Upper lobe of left lung (tissue), 6 donors: ENCODE results near the gene UBE2F. TPM values are rescaled to one million over a fixed set of nuclear protein-coding genes. Genes with fewer than 3 reads are reported as not detected.
"Not testable (repeated sequence)": the region's sequence is repeated elsewhere in the genome, so short reads cannot be mapped to it uniquely, and the experiment has no call there.

ENCODE experiments used
- ATAC-seq, 2 donors: fragments of 200-7000 bp; cut with Tn5 transposase; one replicate each; pipeline ENCODE4 v1.9.1; 2022; ENCODE audit warnings: mild to moderate bottlenecking in 2 of 2, moderate library complexity in 2 of 2; ENCODE audit not compliant: low FRiP score in 2 of 2
- DNase-seq, 2 donors: peaks; one replicate each; pipeline ENCODE4 v3.0.0-alpha.2; 2019 to 2020
- H3K27ac ChIP-seq, 4 donors: fragments of 200-600 bp; sonication (generic); one replicate each; pipeline ENCODE4 v1.5.1; 2016 to 2019
- H3K27me3 ChIP-seq, 4 donors: fragments of 200-600 bp; sonication (generic); one replicate each; pipeline ENCODE4 v1.5.1; 2017 to 2019
- H3K36me3 ChIP-seq, 4 donors: fragments of 200-600 bp; sonication (generic); one replicate each; pipeline ENCODE4 v1.5.1; 2016 to 2019
- H3K4me1 ChIP-seq, 4 donors: fragments of 200-600 bp; sonication (generic); one replicate each; pipeline ENCODE4 v1.5.1; 2018 to 2019
- H3K4me3 ChIP-seq, 4 donors: fragments of 200-600 bp; sonication (generic); one replicate each; pipeline ENCODE4 v1.5.1; 2017 to 2019; ENCODE audit warnings: mild to moderate bottlenecking in 2 of 4, moderate library complexity in 1 of 4
- H3K9me3 ChIP-seq, 4 donors: fragments of 200-600 bp; sonication (generic); one replicate each; pipeline ENCODE4 v1.5.1; 2018 to 2019
- EP300 ChIP-seq, 4 donors: sonication (generic); formaldehyde crosslinking; IDR thresholded peaks; one replicate each; pipeline ENCODE4 v1.5.1; 2017; ENCODE audit warnings: antibody characterized with exemption in 4 of 4, control low read depth in 2 of 4
- POLR2A ChIP-seq, 4 donors: fragments of 450-650 bp; IDR thresholded peaks; one replicate each; pipeline ENCODE4 v1.5.1; 2016 to 2017; ENCODE audit warnings: antibody characterized with exemption in 4 of 4, mild to moderate bottlenecking in 2 of 4
- POLR2AphosphoS5 ChIP-seq, 2 donors: sonication (generic); formaldehyde crosslinking; IDR thresholded peaks; one replicate each; pipeline ENCODE4 v1.5.1; 2017; ENCODE audit warnings: antibody characterized with exemption in 2 of 2
- WGBS, 2 donors: methylation state at CpG; one replicate each; pipeline ENCODE4 v1.1.5; 2017 to 2018; 5-methylcytosine and 5-hydroxymethylcytosine counted together
- total RNA-seq, 6 donors: library from RNA; depleted of rRNA in 4 of 6; stranded (reverse); fragments of >200 nt in 4 of 6; gene quantifications; one replicate each; pipeline versions ENCODE4 v1.1.0 to v1.2.1, GENCODE V29; 2016 to 2021
- TF ChIP-seq, protein P1 (sequence below), 6 experiments: fragments of 450-650 bp in 4 of 6; fragments of 200-600 bp in 2 of 6; sonication (generic) in 2 of 6; IDR thresholded peaks; one replicate each; pipeline ENCODE4 v1.5.1; 2016 to 2019; ENCODE audit warnings: antibody characterized with exemption in 6 of 6
- donor health status: DM: no; HTN: no; CAD: no; lungs with moderate emphysema.
- donor health status: DM: no; HTN: yes; CAD: no; lungs with severe emphysema.

UBE2F gene
- total RNA-seq, 6 donors from 2014 or later: 11.5 to 65.5 (median 39.8) TPM

DNA sequence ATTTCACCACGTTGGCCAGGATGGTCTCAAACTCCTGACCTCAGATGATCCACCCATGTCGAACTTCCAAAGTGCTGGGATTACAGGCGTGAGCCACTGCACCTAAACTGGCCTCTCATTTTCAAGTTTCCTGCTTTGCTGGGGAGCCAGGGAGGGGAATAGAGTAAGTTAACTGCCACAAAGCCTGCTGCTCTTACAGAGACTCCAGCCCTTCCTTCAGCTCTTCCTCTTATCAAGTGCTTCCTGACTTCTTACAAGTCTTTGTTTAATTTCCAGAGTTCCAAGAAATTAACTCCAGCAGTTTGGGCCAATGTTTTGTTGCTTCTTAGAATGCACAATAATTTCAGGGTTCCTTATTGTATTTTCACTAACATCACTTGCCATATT lies 24.3 kb upstream of the UBE2F start:
- no peaks in the 10 kb centered on the region for H3K36me3 ChIP-seq
- DNase-seq: no peak
- 27 to 48% methylated on average over 3 of the region's 3 CpGs for WGBS, 2 donors

DNA sequence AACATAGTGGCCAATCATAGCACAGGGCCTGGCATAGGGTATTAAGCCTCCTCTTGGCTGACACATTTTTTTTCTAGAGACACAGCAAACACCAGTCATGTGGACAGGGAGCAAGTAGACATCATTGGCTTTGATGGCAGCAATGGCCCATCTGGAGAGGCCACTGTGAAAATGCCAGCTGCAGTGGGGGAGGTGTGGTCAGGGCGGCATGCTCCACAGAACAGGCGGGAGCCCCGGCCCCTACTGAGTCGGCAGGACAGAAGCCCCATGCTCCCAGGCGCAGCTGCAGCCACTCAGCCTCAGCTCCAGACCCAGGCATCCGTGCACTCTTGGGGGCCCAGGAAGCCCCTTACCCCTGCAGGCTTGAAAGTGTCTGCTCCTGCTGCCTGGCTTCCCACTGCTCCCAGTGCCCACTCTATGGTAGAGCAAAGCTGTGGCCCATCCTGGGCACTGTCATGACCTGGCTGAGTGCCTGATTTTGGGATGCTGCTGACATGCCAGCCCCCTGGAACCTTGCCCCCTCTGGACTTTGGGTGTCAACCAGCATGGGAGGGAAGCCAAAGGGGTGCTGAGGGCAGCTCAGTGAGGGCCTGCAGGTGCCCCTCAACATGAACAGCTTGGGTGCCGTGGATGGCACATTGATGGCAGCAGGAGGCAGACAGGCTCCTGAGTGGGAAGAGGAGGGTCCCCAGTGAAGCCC lies 23.3 kb upstream of the UBE2F start:
- no peak for DNase-seq
- ATAC-seq: no peak
- WGBS, 2 donors: 100% methylated on average over 1 of the region's 7 CpGs; no CpG with 5 or more reads in 1 of the 2 donors

More for the DNA sequence above, 24.3 kb upstream of the UBE2F start:
- Histone ChIP-seq H3K4me3 (no peak overlapping the region), H3K9me3 (peaks cover 0 to 14% (median 6%) of the 10 kb centered on the region in 4 donors), H3K27me3 (no peaks in the 10 kb centered on the region), H3K4me1 (no peaks in the 10 kb centered on the region), H3K27ac (no peak overlapping the region)
- TF ChIP-seq POLR2AphosphoS5 (IDR thresholded peaks at IDR 0.05): no peak
- no peak for TF ChIP-seq POLR2A (IDR thresholded peaks at IDR 0.05)
- TF ChIP-seq, protein P1, sequence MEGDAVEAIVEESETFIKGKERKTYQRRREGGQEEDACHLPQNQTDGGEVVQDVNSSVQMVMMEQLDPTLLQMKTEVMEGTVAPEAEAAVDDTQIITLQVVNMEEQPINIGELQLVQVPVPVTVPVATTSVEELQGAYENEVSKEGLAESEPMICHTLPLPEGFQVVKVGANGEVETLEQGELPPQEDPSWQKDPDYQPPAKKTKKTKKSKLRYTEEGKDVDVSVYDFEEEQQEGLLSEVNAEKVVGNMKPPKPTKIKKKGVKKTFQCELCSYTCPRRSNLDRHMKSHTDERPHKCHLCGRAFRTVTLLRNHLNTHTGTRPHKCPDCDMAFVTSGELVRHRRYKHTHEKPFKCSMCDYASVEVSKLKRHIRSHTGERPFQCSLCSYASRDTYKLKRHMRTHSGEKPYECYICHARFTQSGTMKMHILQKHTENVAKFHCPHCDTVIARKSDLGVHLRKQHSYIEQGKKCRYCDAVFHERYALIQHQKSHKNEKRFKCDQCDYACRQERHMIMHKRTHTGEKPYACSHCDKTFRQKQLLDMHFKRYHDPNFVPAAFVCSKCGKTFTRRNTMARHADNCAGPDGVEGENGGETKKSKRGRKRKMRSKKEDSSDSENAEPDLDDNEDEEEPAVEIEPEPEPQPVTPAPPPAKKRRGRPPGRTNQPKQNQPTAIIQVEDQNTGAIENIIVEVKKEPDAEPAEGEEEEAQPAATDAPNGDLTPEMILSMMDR (IDR thresholded peaks at IDR 0.05): no peak
- no peak for TF ChIP-seq EP300 (IDR thresholded peaks at IDR 0.05)
- ATAC-seq: no peak

DNA sequence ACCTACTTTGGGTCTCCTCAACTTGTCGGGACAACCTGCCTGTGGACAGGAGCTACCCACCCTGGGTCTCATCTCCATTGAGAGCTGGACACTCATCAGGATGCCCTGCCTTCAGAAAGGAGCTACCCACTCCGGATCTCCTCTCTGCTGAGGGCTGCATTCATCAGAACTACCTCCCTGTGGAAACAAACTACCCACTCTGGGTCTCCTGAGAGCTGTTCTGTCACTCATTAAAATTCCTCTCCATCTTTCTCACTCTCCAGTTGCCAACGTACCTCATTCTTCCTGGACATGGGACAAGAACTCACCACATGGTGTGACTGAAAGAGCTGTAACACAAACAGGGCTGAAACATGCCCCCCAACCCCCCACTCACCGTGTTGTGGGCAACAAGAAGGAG lies 22.5 kb upstream of the UBE2F start:
- Histone ChIP-seq H3K27ac (no peak overlapping the region), H3K27me3 (no peaks in the 10 kb centered on the region), H3K4me1 (no peaks in the 10 kb centered on the region), H3K9me3 (peaks cover 0 to 14% (median 6%) of the 10 kb centered on the region in 4 donors), H3K4me3 (no peak overlapping the region), H3K36me3 (no peaks in the 10 kb centered on the region)
- TF ChIP-seq EP300 (IDR thresholded peaks at IDR 0.05): no peak
- no peak for TF ChIP-seq POLR2A (IDR thresholded peaks at IDR 0.05)
- TF ChIP-seq, protein P1 (IDR thresholded peaks at IDR 0.05): no peak
- no peak for TF ChIP-seq POLR2AphosphoS5 (IDR thresholded peaks at IDR 0.05)
- WGBS, 2 donors: 91 to 93% methylated on average over 4 of the region's 4 CpGs
- DNase-seq: no peak
- no peak for ATAC-seq

More for the DNA sequence above, 23.3 kb upstream of the UBE2F start:
- H3K4me3 ChIP-seq: no peak overlapping the region
- no peak overlapping the region for H3K27ac ChIP-seq
- TF ChIP-seq, protein P1 (IDR thresholded peaks at IDR 0.05): no peak
- TF ChIP-seq POLR2A (IDR thresholded peaks at IDR 0.05) (no peak), POLR2AphosphoS5 (IDR thresholded peaks at IDR 0.05) (no peak), EP300 (IDR thresholded peaks at IDR 0.05) (no peak)
- no peaks in the 10 kb centered on the region for H3K4me1 ChIP-seq
- peaks cover 0 to 14% (median 6%) of the 10 kb centered on the region in 4 donors for H3K9me3 ChIP-seq
- H3K36me3 ChIP-seq: no peaks in the 10 kb centered on the region
- H3K27me3 ChIP-seq: no peaks in the 10 kb centered on the region

DNA sequence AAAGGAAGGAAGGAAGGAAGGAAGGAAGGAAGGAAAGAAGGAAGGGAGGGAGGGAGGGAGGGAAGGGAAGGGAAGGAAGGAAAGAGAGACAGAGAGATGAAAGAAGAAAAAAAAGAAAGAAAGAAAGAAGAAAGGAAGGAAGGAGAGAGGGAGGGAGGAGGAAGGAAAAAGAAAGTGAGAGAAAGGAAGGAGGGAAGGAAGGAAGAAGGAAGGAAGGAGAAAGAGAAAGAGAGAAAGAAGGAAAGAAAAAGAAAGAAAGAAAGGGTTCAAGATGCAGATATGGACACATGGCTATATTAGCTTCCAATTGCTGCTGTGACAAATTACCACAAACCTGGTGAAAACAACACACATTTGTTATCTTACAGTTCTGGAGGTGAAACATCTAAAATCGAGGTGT lies 20.4 kb upstream of the UBE2F start:
- Histone ChIP-seq H3K9me3 (peaks cover 0 to 14% (median 6%) of the 10 kb centered on the region in 4 donors), H3K27ac (no peak overlapping the region), H3K27me3 (no peaks in the 10 kb centered on the region), H3K4me3 (no peak overlapping the region), H3K36me3 (no peaks in the 10 kb centered on the region), H3K4me1 (no peaks in the 10 kb centered on the region)
- DNase-seq (no peak), ATAC-seq (no peak)
- 47 to 67% methylated on average over 1 of the region's 1 CpG for WGBS, 2 donors
- no peak for TF ChIP-seq POLR2AphosphoS5 (IDR thresholded peaks at IDR 0.05)

DNA sequence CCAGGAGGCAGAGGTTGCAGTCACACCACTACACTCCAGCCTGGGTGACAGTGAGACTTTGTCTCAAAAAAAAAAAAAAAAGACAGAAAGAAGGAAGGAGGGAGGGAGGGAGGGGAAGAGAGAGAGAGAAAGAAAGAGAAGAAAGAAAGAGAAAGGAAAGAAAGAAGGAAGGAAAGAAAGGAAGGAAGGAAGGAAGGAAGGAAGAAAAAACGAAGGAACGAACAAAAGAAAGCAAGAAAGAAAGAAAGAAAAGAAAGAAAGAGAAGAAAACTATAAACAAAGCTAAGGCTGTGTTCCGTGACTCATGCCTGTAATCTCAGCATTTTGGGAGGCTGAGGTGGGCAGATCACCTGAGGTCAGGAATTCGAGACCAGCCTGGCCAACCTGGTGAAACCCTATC lies 15.5 kb upstream of the UBE2F start:
- not testable (repeated sequence) for DNase-seq, H3K4me3 ChIP-seq, H3K9me3 ChIP-seq, H3K36me3 ChIP-seq, H3K27ac ChIP-seq, H3K4me1 ChIP-seq, ATAC-seq
- peaks cover 0 to 10% (median 10%) of the 10 kb centered on the region in 4 donors for H3K27me3 ChIP-seq
- 68 to 74% methylated on average over 4 of the region's 4 CpGs for WGBS, 2 donors

DNA sequence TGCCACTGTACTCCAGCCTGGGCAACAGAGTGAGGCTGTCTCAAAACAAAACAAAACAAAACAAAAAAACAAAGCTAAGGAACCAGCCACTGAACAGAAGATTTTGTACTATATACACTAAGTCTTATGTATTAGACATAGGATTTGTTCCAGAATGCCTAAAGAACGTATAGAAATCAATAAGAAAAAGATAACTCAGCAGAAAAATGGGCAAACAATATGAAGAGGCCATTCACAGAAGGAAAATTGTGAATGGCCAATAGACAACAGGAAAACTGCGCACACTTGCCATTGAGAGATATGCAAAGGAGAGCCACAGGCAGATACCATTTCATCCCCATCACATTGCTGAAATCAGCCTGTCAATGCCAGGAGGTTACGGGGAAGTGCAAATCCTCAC lies 14.9 kb upstream of the UBE2F start:
- H3K4me1 ChIP-seq: peaks cover 5 to 12% (median 8%) of the 10 kb centered on the region in 4 donors
- TF ChIP-seq, protein P1 (IDR thresholded peaks at IDR 0.05): no peak
- TF ChIP-seq EP300 (IDR thresholded peaks at IDR 0.05) (no peak), POLR2A (IDR thresholded peaks at IDR 0.05) (no peak), POLR2AphosphoS5 (IDR thresholded peaks at IDR 0.05) (no peak)
- H3K9me3 ChIP-seq: no peaks in the 10 kb centered on the region
- no peaks in the 10 kb centered on the region for H3K36me3 ChIP-seq
- H3K27ac ChIP-seq: no peak overlapping the region
- H3K27me3 ChIP-seq: peaks cover 0 to 13% (median 11%) of the 10 kb centered on the region in 4 donors
- no peak overlapping the region for H3K4me3 ChIP-seq
- 74 to 82% methylated on average over 3 of the region's 3 CpGs for WGBS, 2 donors
- ATAC-seq (no peak), DNase-seq (no peak)
